Ectodermal cell (in vitro differentiated cells): ENCODE measurements around the gene HSD17B14.

Experiments used
- H3K27ac ChIP-seq: 2 replicates; pipeline ENCODE4 v1.7.0; 2013; ENCODE audit warnings: mild to moderate bottlenecking, low read depth, low read length; ENCODE audit not compliant: insufficient read depth, poor library complexity, severe bottlenecking
- H3K27me3 ChIP-seq: 2 replicates; pipeline ENCODE4 v1.7.0; 2013; ENCODE audit warnings: mild to moderate bottlenecking, low read length; ENCODE audit not compliant: insufficient read depth, control insufficient read depth, poor library complexity, severe bottlenecking
- H3K36me3 ChIP-seq: one replicate; pipeline ENCODE4 v1.7.0; 2013; ENCODE audit warnings: low read length; ENCODE audit not compliant: control insufficient read depth, insufficient read depth
- H3K4me1 ChIP-seq: one replicate; pipeline ENCODE4 v1.7.0; 2013; ENCODE audit warnings: low read length; ENCODE audit not compliant: control insufficient read depth, insufficient read depth
- H3K4me3 ChIP-seq: 2 replicates; pipeline ENCODE4 v1.7.0; 2013; ENCODE audit warnings: low read depth, low read length, control low read depth; ENCODE audit not compliant: insufficient read depth
- H3K9me3 ChIP-seq: 2 replicates; pipeline ENCODE4 v1.7.0; 2013; ENCODE audit warnings: mild to moderate bottlenecking, low read length, moderate library complexity; ENCODE audit not compliant: control insufficient read depth
- WGBS, 2 experiments: methylation state at CpG; one replicate each; pipeline ENCODE4 v1.1.7; 2013; ENCODE audit warnings: missing lambda C conversion rate in 2 of 2; 5-methylcytosine and 5-hydroxymethylcytosine counted together

HSD17B14 gene

GRCh38 chr19:48830965-48831364, 5.3 kb downstream of the HSD17B14 start:
- Histone ChIP-seq H3K4me3 (no peak overlapping the region), H3K27me3 (no peaks in the 10 kb centered on the region), H3K9me3 (no peaks in the 10 kb centered on the region), H3K4me1 (no peaks in the 10 kb centered on the region), H3K36me3 (peaks cover 6% of the 10 kb centered on the region), H3K27ac (no peak overlapping the region)
- 95 to 99% methylated on average over 4 of the region's 4 CpGs for WGBS, 2 experiments

DNA sequence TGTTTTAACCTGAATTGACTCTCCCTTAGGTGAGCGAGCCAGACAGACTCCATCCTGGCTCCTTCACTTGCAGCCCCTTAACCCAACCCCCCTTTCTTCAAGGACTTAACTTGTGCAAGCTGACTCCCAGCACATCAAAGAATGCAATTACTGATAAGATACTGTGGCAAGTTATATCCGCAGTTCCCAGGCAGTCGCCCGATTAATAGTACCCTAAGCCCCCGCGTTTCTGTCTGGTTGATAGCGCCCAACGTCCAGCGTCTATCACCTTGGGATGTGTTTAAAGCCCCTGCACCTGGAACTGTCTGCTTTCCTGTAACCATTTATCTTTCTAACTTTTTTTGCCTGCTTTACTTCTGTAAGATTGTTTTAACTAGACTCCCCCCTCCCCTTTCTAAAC, 6.2 kb downstream of the HSD17B14 start:
- Histone ChIP-seq H3K36me3 (peaks cover 6% of the 10 kb centered on the region), H3K4me3 (no peak overlapping the region), H3K27ac (no peak overlapping the region), H3K9me3 (no peaks in the 10 kb centered on the region), H3K27me3 (no peaks in the 10 kb centered on the region), H3K4me1 (no peaks in the 10 kb centered on the region)
- 95 to 97% methylated on average over 9 of the region's 9 CpGs for WGBS, 2 experiments

DNA sequence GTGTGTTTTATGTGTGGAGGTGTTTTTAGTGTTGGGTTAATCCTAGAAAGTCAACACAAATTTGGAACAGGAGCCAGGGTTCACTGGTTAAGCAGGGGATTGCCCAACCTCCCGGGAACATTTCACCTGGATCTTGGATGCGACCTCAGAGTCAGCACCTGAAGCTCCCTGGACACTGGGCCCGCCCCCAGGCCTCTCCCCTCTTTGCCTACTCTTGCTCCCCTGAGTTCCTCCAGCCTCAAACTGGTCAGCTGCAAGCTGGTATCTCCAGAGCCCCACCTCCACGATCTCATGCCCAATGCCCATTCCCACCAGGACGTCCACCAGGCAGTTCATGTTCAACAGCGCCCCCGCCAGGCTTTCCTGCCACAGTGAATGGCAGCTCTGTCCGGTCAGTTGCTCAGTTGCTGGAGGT, 9.7 kb downstream of the HSD17B14 start:
- Histone ChIP-seq H3K36me3 (peaks cover 9% of the 10 kb centered on the region), H3K27ac (no peak overlapping the region), H3K4me1 (no peaks in the 10 kb centered on the region), H3K9me3 (no peaks in the 10 kb centered on the region), H3K27me3 (no peaks in the 10 kb centered on the region), H3K4me3 (no peak overlapping the region)
- 86 to 90% methylated on average over 8 of the region's 8 CpGs for WGBS, 2 experiments

GRCh38 chr19:48822514-48822913, 13.8 kb downstream of the HSD17B14 start:
- Histone ChIP-seq H3K27ac (no peak overlapping the region), H3K36me3 (peaks cover 9% of the 10 kb centered on the region), H3K27me3 (no peaks in the 10 kb centered on the region), H3K4me1 (no peaks in the 10 kb centered on the region), H3K9me3 (no peaks in the 10 kb centered on the region), H3K4me3 (no peak overlapping the region)
- 93 to 94% methylated on average over 2 of the region's 2 CpGs for WGBS, 2 experiments

DNA sequence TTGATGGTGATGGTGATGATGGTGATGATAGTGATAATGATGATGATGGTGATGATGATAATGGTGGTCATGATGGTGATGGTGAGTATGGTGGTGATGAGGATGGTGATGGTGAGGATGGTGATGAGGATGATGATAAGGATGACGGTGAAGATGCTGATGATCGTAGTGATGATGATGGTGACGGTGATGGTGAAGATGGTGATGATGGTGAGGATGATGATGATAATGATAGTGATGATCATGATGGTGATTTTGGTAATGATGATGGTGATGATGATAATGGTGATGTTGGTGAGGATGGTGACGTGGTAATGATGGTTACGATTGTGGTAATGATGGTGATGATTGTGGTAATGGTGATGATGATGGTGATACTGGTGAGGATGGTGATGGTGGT, 14.7 kb downstream of the HSD17B14 start:
- Histone ChIP-seq H3K27ac (no peak overlapping the region), H3K36me3 (peaks cover 9% of the 10 kb centered on the region), H3K4me3 (no peak overlapping the region), H3K4me1 (no peaks in the 10 kb centered on the region), H3K27me3 (no peaks in the 10 kb centered on the region), H3K9me3 (no peaks in the 10 kb centered on the region)
- 75 to 77% methylated on average over 5 of the region's 5 CpGs for WGBS, 2 experiments

DNA sequence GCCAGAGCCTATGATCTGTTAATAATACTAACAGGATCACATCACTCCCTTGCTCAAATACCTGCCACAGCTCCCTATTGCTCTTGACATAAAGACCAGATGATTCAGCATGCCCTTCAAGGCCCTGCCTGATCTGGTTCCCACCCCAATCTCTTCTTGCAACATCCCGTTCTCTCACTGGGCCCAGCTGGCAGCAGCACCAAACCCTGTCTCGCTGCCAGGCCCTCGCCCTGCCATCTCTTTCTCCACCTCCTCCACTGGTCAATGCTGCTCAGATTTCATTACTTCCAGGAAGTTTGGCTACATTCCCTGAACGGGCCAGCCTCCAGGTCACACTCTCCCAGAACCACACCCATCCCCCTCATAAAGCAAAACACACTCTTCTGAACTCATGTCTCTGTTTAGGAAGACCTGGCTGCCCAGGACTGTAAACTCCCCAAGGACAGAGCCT, 16.9 kb downstream of the HSD17B14 start:
- Histone ChIP-seq H3K36me3 (peaks cover 9% of the 10 kb centered on the region), H3K27ac (no peak overlapping the region), H3K4me1 (no peaks in the 10 kb centered on the region), H3K27me3 (no peaks in the 10 kb centered on the region), H3K9me3 (no peaks in the 10 kb centered on the region), H3K4me3 (no peak overlapping the region)
- WGBS, 2 experiments = 88 to 91% methylated on average over 4 of the region's 4 CpGs

DNA sequence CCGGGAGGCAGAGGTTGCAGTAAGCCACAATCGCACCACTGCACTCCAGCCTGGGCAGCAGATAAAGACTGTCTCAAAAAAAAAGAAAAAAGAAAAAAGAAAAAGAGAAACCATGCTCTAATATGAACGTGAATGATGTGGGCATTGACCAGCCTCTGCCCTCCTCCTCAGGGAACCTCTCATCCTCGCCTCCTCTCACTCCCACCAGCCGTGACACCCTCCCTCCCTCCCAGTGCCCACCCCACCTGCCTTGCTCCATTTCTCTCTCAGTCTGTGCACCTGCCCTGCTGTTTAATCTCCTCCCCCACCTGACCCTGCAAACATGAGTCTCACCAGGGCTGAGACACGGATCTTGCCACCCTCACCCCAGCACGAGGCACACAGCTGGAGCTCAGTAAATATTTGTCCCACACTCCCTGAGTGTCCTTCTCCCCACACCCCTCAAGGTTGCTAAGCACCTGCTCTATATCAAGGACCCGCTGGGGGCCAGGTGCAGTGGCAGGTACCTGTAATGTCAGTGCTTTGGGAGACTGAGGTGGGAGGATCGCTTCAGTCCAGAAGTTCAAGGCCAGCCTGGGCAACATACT, 18.0 kb downstream of the HSD17B14 start:
- WGBS, 2 experiments = 90 to 93% methylated on average over 9 of the region's 9 CpGs
- no peak overlapping the region for H3K27ac ChIP-seq
- peaks cover 9% of the 10 kb centered on the region for H3K36me3 ChIP-seq
- H3K9me3 ChIP-seq = no peaks in the 10 kb centered on the region
- no peaks in the 10 kb centered on the region for H3K27me3 ChIP-seq
- no peak overlapping the region for H3K4me3 ChIP-seq
- no peaks in the 10 kb centered on the region for H3K4me1 ChIP-seq

DNA sequence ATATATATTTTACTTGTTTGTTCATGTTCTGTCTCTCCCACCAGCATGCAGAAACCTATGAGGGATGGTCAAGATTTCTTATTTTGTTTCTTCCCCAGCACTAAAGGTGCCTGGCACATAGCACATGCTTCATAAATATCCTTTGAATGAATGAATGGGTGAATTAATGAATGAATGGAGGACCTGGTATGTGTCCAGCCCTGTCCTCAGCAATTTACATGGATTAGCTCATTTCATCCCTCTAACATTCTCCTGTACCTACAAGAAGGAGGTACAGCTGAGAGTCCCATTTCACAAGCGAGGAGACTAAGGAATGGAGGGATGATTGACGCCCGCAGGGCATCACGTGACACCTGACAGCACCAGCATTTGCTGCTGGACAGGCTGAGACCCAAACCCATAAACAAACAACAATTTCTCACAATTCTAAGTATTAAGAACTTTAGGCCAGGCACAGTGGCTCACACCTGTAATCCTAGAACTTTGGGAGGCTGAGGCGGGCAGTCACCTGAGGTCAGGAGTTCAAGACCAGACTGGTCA, 18.6 kb downstream of the HSD17B14 start:
- Histone ChIP-seq H3K27ac (no peak overlapping the region), H3K27me3 (no peaks in the 10 kb centered on the region), H3K4me3 (no peak overlapping the region), H3K36me3 (peaks cover 5% of the 10 kb centered on the region), H3K9me3 (no peaks in the 10 kb centered on the region), H3K4me1 (no peaks in the 10 kb centered on the region)
- 94% methylated on average over 5 of the region's 5 CpGs for WGBS, 2 experiments

DNA sequence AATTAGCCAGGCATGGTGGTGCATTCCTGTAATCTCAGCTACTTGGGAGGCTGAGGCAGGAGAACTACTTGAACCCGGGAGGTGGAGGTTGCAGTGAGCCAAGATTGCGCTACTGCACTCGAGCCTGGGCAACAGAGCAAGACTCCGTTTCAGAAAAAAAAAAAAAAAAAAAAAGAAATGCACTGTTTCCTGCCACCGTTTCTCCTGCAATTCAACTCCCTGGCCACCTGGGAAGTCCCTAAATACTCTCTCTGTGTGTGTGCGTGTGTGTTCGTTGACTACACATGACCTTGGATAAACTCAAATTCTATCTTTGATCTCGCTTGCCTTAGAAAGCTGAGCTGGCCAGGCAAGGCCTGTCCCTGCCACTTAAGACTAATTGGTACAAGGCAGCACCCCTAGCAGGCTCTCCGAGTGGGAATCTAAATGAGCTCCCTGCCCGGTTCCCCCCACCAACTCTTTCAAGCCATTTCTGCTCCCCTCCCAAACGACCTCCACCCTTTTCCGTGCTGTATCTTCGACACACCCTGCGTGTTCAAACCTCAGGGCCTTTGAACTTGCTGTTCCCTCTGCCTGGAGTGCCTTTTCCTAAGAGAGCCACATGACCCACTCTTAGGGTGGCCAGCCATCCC, 20.3 kb downstream of the HSD17B14 start:
- WGBS, 2 experiments = 84 to 86% methylated on average over 14 of the region's 14 CpGs
- H3K27me3 ChIP-seq = no peaks in the 10 kb centered on the region

DNA sequence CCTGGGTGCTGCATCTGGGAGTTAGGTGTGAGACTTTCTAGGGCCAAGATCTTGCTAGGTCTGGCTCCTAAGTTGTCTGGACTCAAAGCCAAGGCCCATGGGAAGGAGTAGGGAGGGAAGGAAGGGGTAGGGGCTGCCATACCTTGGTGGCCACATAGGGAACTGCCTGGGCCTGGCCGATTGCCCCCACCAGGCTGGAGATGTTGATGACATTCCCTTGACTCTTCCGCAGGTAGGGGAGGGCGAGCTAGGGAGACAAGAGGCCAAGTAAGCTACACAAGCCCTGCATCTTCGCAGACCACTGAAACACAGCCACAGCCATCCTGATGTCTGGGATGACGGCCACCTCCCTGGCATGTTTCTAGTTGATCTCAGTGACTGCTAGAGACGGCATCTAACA, 21.4 kb downstream of the HSD17B14 start:
- Histone ChIP-seq H3K9me3 (no peaks in the 10 kb centered on the region), H3K4me3 (no peak overlapping the region), H3K27me3 (no peaks in the 10 kb centered on the region), H3K36me3 (no peaks in the 10 kb centered on the region), H3K27ac (no peak overlapping the region), H3K4me1 (peaks cover under 1% of the 10 kb centered on the region)
- 90 to 91% methylated on average over 6 of the region's 6 CpGs for WGBS, 2 experiments

More for the DNA sequence above, 20.3 kb downstream of the HSD17B14 start:
- Histone ChIP-seq H3K4me1 (no peaks in the 10 kb centered on the region), H3K4me3 (no peak overlapping the region), H3K27ac (no peak overlapping the region), H3K36me3 (no peaks in the 10 kb centered on the region), H3K9me3 (no peaks in the 10 kb centered on the region)
